WI38 (cell line): ENCODE data around the gene SUSD5.

Experiments used
- H3K4me3 ChIP-seq: 2 replicates; pipeline ENCODE4 v1.5.1; 2011; ENCODE audit warnings: low read depth, mild to moderate bottlenecking, control low read depth, low read length
- TF ChIP-seq, protein P1 (sequence below): IDR thresholded peaks from 2 replicates; pipeline ENCODE4 v1.5.1; 2012; ENCODE audit warnings: low read depth, mild to moderate bottlenecking, control low read depth, low read length

Gene SUSD5

DNA sequence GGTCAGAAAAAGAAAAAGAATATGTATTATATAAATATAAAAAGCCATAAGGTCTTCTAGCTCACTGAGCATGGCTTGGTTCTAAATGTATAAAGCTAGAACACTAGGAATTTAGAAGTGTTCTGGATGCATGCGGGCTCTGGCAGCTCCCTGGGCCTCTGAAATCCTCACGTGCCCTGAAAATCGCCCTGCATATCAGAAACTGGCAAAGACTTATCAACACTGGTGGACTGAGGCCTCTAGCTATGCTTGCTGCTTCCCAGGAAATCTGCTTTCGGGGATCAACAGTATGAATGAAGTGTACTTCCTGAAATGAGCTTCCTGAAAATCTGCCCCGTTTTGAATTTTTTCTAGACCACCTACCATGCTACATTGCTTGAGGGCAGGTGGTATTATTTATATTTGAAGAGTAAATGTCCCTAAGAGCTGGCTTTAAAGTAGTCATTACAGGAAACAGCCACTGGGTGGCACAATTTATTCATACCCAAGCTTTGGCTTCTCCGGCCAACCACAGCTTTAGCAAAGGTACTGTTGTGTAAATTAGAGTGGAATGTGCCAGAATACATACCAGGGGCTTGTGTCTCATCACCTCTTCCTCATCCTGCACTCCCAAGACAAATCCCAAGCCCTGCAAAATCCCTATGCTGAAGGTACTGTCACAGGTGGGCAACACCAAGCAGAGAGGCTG, 87.1 kb downstream of the SUSD5 start:
- no peak overlapping the region for H3K4me3 ChIP-seq
- TF ChIP-seq, protein P1, sequence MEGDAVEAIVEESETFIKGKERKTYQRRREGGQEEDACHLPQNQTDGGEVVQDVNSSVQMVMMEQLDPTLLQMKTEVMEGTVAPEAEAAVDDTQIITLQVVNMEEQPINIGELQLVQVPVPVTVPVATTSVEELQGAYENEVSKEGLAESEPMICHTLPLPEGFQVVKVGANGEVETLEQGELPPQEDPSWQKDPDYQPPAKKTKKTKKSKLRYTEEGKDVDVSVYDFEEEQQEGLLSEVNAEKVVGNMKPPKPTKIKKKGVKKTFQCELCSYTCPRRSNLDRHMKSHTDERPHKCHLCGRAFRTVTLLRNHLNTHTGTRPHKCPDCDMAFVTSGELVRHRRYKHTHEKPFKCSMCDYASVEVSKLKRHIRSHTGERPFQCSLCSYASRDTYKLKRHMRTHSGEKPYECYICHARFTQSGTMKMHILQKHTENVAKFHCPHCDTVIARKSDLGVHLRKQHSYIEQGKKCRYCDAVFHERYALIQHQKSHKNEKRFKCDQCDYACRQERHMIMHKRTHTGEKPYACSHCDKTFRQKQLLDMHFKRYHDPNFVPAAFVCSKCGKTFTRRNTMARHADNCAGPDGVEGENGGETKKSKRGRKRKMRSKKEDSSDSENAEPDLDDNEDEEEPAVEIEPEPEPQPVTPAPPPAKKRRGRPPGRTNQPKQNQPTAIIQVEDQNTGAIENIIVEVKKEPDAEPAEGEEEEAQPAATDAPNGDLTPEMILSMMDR: peak; percentile 44; the same call in 1 of the 2 replicates

DNA sequence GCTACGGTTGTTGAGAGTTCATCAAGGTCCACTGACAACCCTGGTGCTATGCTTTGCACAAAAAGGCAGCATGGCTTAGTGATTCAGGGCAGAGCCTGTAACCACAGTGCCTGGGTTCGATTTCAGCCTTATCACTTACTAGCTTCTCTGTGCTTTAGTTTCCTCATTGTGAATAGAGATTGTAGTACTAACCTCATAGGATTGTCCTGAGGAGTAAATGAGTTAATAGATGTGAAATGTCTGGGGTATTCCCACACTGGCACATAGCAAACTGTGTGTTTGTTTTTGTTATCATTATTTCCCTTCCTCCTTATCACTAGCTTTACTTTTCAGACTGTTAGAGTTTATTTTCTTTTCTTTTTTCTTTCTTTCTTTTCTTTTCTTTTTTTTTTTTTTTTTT, 88.5 kb downstream of the SUSD5 start:
- no peak overlapping the region for H3K4me3 ChIP-seq
- TF ChIP-seq, protein P1: no peak

DNA sequence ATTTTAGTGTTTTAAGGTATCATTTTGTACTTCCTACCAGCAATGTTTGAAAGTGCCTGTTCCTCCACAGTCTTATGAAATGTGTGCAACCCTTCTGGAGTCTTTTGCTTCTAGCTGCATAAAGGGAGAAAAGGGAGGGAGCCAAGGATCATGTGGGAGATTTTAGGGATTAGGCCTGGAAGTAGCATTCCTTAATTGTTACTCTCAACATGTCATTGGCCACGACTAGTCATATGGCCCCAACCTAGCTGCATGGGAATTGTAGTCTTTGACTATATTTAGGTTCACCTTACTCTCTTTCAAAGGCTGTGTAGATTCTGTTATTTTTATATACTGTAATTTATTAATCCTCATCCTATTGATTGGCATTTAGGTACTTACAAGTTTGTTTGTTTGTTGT, 89.9 kb downstream of the SUSD5 start:
- TF ChIP-seq, protein P1: no peak
- H3K4me3 ChIP-seq: no peak overlapping the region

DNA sequence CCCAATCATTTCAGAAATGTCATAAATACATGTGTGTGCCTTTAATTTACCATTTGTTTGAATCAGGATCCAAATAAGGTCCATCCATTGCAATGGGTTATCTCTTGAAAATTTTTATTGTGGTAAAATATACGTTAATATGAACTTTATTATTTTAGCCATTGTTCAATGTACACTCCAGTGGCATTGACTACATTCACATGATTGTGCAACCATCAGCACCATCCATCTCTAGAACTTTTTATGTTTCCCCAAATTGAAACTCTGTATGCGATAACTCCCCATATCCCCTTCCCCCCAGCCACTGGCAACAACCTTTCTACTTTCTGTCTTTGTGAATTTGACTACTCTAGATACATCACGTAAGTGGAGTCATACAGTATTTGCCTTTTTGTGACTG, 92.8 kb downstream of the SUSD5 start:
- no peak overlapping the region for H3K4me3 ChIP-seq
- TF ChIP-seq, protein P1: no peak

DNA sequence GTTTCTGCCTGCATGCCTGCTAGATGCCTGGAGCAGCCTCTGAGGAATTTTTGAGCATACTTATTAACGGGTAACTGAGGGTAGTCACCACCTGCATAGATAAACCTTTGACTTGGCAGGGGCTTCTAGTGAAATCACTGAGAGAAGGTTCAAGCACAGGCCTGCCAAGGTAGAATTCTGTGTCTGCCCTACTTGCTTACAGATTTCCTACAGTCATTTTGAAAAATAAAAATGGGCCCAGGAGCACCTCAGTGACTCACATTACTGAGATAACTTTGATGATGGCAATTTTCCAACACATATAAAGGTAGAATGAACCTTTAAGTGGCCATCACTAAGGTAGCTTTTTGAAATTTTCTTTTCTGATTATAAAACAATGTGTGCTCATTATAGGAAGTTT, 94.0 kb downstream of the SUSD5 start:
- H3K4me3 ChIP-seq: no peak overlapping the region
- TF ChIP-seq, protein P1: no peak

DNA sequence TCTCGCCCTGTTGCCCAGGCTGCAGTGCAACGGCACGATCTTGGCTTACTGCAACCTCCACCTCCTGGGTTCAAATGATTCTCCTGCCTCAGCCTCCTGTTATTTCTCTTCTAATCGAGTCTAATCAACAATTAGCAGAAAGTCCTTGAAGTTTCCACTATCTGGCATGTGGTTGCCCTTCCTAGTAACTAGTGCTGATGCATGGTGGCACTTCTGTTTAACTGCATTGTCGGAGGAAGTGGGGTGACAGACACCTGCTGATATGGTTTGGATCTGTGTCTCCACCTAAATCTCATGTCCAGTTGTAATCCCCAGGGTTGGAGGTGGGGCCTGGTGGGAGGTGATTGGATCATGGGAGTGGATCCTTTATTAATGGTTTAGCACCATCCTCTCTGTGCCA, 95.6 kb downstream of the SUSD5 start:
- no peak overlapping the region for H3K4me3 ChIP-seq
- TF ChIP-seq, protein P1: no peak

DNA sequence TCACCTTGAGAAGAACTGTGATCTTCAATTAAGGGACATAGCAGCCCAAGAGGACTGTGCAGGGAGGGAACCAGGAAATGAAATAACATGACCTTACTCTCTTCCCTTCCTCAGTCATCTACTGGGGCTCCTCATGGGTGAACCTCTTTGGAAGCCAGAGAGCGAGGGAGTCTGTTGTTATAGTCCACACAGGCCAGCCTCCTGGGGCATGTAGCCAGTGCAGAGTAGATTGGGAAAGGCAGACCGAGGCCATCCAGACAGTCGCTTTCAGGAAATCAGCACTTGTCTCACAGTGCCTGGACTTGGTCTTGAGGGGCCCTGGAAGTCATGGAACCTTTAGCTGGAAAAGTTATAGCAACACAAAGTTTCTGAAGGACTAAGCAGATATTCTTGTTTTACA, 98.7 kb downstream of the SUSD5 start:
- TF ChIP-seq, protein P1: no peak

More for the DNA sequence above, 98.7 kb downstream of the SUSD5 start:
- no peak overlapping the region for H3K4me3 ChIP-seq
